ENCODE results near the gene CCDC197.

CCDC197 gene

DNA sequence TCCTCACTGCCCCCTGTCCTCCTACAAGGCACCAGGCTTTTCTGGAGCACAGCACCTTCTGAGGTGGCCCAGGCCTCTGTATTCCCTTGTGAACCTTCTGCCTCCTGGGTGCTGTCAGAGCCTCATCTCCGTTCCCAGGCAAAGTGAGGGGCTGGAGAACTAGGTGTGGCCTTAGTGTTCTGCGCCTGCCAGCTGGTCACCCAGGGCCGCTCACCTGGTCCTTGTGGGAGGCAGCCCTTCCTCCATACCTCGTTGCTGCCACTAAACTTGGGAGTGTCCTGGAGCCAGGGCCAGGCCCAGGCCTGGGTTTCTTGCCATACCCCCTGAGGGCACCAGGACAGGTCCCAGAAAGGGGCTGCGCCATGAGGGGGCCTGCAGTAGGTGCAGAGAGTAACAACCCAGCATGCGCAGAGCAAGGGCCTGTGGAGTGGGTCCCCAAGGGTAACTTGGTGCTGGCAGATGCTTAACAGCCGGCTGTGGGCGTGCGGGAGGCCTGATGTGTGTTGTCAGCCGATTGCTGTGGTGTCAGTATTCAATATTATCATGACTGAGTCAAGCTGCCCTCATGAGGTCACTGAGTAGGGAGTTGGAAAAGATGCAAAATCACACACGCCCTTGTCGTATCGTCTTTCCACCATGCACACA is 46.1 kb downstream of the CCDC197 start:
- no peak for DNase-seq (ENCODE audit: low read depth in 2 of 2)

- DNase-seq (ENCODE audit: low read depth in 2 of 2), result no peak
These were observed 46.8 kb downstream of the CCDC197 start for GRCh38 chr14:94043756-94044475.

GRCh38 chr14:94044476-94045091 is 47.5 kb downstream of the CCDC197 start:
- no peak for DNase-seq (ENCODE audit: low read depth in 2 of 2)

GRCh38 chr14:94045101-94045500 is 48.0 kb downstream of the CCDC197 start:
- no peak for DNase-seq (ENCODE audit: low read depth in 2 of 2)

- no peak for DNase-seq (ENCODE audit: low read depth in 2 of 2)
These were observed 48.7 kb downstream of the CCDC197 start for GRCh38 chr14:94045563-94046345.

- DNase-seq (ENCODE audit: low read depth in 2 of 2), result no peak
These were observed 49.7 kb downstream of the CCDC197 start for GRCh38 chr14:94046696-94047250.

GRCh38 chr14:94047581-94047980 is 50.5 kb downstream of the CCDC197 start:
- DNase-seq (ENCODE audit: low read depth in 2 of 2), result no peak

- no peak for DNase-seq (ENCODE audit: low read depth in 2 of 2)
These were observed 51.9 kb downstream of the CCDC197 start for GRCh38 chr14:94048691-94049624.

DNA sequence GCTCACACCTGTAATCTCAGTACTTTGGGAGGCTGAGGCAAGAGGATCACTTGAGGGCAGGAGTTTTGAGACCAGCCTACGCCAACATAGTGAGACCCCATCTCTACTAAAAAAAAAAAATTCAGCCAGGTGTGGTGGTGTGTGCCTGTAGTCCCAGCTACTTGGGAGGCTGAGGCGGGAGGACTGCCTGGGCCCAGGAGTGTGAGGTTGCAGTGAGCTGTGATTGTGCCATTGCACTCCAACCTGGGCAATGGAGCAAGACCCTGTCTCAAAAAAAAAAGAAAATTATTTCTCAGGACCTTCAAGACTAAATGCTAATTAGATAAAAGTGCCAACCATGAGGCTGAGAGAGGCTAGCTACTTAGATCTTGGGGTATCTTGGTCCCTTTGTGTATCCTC is 52.5 kb downstream of the CCDC197 start:
- no peak for DNase-seq (ENCODE audit: low read depth in 2 of 2)

GRCh38 chr14:94050231-94050880 is 53.3 kb downstream of the CCDC197 start:
- DNase-seq (ENCODE audit: low read depth in 2 of 2), result no peak

DNA sequence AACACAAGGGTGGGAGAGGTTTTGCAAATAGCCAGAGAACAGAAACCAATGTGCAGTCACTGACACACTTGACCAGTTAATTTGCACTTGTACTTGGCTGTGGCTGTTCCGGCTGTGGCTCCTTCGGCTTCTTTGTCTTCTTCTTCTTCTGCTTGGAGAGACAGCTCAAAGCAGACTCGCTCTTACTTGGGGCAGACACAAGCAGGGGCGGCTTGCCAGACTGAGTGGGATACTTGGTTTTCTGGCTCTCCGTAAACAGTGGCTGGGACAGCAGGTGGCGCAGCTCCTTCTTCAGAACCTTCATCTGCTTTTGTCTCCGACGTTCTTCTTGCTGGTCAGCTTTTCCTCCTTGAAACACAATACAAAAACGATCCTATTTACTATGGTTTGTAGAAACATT is 54.0 kb downstream of the CCDC197 start:
- DNase-seq (ENCODE audit: low read depth in 2 of 2), result no peak

DNA sequence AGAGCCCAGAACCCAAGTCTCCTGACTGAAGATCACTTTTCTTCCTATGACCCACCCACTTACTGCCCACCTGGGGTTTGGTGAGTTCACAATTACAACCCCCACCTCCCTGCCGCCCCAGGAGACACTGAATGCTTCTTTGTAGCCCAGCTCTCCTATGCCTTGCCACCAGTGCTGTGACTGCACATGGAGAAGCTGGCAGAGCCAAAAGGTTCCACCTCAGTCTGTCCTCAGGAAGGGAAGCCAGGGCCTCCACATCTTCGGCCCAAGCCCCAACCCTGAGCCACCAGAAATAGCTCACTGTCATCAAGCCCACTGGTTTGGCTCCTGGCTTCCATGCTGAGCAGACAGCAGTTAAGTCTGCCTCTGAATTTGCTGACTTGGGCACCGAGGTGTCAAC is 54.7 kb downstream of the CCDC197 start:
- no peak for DNase-seq (ENCODE audit: low read depth in 2 of 2)

GRCh38 chr14:94052199-94052598 is 55.1 kb downstream of the CCDC197 start:
- no peak for DNase-seq (ENCODE audit: low read depth in 2 of 2)

GRCh38 chr14:94052662-94053061 is 55.6 kb downstream of the CCDC197 start:
- DNase-seq (ENCODE audit: low read depth in 2 of 2), result no peak

DNA sequence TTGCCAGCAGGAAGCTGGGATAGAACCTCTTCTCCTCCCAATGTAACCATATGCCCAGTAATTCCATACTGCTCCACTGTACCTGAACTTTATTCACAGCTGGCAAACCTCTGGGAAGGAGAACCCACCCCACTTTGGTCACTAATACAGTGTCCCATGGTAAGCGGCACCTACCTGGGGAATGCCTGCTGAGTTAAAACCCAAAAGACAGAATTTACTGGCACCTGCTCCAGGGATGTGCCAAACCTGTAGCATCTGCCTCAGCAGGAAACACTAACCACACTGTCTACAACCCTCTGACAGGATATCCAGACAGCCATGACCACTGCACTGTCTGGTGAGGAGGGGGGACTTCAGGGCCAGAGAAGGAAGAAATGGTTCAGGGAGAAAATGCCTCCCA is 57.3 kb downstream of the CCDC197 start:
- DNase-seq (ENCODE audit: low read depth in 2 of 2), result no peak

GRCh38 chr14:94054936-94055335 is 57.8 kb downstream of the CCDC197 start:
- no peak for DNase-seq (ENCODE audit: low read depth in 2 of 2)

- DNase-seq (ENCODE audit: low read depth in 2 of 2), result no peak
These were observed 59.6 kb downstream of the CCDC197 start for GRCh38 chr14:94056579-94057308.

DNA sequence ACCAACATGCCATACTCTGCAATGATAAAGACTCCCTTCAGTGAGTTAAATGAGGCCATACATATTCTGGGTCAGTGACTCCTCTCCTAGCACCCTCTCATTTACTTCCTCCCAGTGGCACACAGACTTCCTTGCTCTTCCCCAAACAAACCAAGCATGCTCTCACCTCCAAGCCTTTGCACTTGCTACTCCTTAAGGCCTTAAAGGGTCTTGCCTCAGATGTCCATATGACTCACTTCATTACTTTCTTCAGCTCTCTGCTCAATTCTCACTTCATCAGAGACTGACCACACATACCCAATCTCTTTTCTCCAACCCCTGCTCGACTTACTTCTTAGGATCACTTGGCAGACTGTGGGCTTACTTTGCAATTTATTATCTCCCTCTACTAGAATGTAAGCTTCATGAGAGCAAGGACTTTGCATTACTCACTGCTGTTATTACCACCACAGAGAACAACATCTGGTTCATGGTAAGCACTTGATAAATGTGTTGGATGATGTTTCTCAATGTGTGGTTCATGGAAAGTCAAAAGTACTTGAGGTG is 61.1 kb downstream of the CCDC197 start:
- no peak for DNase-seq (ENCODE audit: low read depth in 2 of 2)
